ENCODE data around the gene CFAP20DC. TPM values are rescaled to one million over a fixed set of nuclear protein-coding genes. Genes with fewer than 3 reads are reported as not detected.

Gene CFAP20DC
- polyA plus RNA-seq, 2 of the 4 experiments (the other 2 are of a cell fraction): 2.5 to 6.0 TPM

- no peak for FAIRE-seq
- DNase-seq (ENCODE audit: low read depth in 1 of 2, low spot score in 1 of 2): no peak
- Histone ChIP-seq H3K4me2 (no peak overlapping the region), H3K4me3 (no peak overlapping the region), H3K9me3 (no peaks in the 10 kb centered on the region), H3K27ac (no peak overlapping the region), H3K4me1 (no peaks in the 10 kb centered on the region)
- POLR2A ChIA-PET: no interaction called here
- ATAC-seq: no peak
- 5% methylated on average over 2 of the region's 2 CpGs for WGBS (ENCODE audit: missing lambda C conversion rate)
- TF ChIP-seq ZC3H11A (IDR thresholded peaks at IDR 0.05) (no peak), SMC3 (IDR thresholded peaks at IDR 0.05) (no peak), PHF8 (IDR thresholded peaks at IDR 0.05; ENCODE audit: borderline replicate concordance, low read depth) (no peak), HEYL (CRISPR knock-in tag; IDR thresholded peaks at IDR 0.05) (no peak), EHMT2 (IDR thresholded peaks at IDR 0.05; ENCODE audit: low read depth) (no peak), HDAC2 (IDR thresholded peaks at IDR 0.05) (no peak), HOXB13 (CRISPR knock-in tag; IDR thresholded peaks at IDR 0.05; ENCODE audit: low read depth) (no peak), FOSB (CRISPR knock-in tag; IDR thresholded peaks at IDR 0.05) (no peak), EHF (CRISPR knock-in tag; IDR thresholded peaks at IDR 0.05) (no peak), CHD4 (IDR thresholded peaks at IDR 0.05; ENCODE audit: borderline replicate concordance) (no peak), KDM5A (IDR thresholded peaks at IDR 0.05) (no peak), MAFK (IDR thresholded peaks at IDR 0.05; ENCODE audit: partially characterized antibody) (no peak), BHLHE40 (IDR thresholded peaks at IDR 0.05; ENCODE audit: low read depth, low read length) (no peak), FOXS1 (CRISPR knock-in tag; IDR thresholded peaks at IDR 0.05) (no peak), SREBF2 (IDR thresholded peaks at IDR 0.05) (no peak)
- CTCF ChIA-PET: no interaction called here
Observed at GRCh38 chr3:58798312-58798711, 251.5 kb downstream of the CFAP20DC start.

- TF ChIP-seq USF2 (IDR thresholded peaks at IDR 0.05): no peak
- no peak for TF ChIP-seq POLR2A (IDR thresholded peaks at IDR 0.05; ENCODE audit: low read length)
- TF ChIP-seq HDAC2 (IDR thresholded peaks at IDR 0.05): no peak
- no peak for TF ChIP-seq MAX (IDR thresholded peaks at IDR 0.05)
- Histone ChIP-seq H3K4me2 (no peak overlapping the region), H3K4me3 (no peak overlapping the region), H3K9me3 (no peaks in the 10 kb centered on the region), H3K27ac (no peak overlapping the region), H3K4me1 (no peaks in the 10 kb centered on the region)
- ChIA-PET POLR2A (no interaction called here), CTCF (interaction anchor here (1.0 kb wide), 1 partner anchor 18 kb away, joined by 3 read pairs; no protein-coding TSS in a partner anchor)
- DNase-seq (ENCODE audit: low read depth in 1 of 2, low spot score in 1 of 2): no peak
- WGBS (ENCODE audit: missing lambda C conversion rate): 68% methylated on average over 4 of the region's 4 CpGs
- ATAC-seq: no peak
- no peak for FAIRE-seq
Observed at GRCh38 chr3:58794750-58795149, 255.1 kb downstream of the CFAP20DC start.

- no peak for TF ChIP-seq CTCF (IDR thresholded peaks at IDR 0.05)
- 82% methylated on average over 3 of the region's 3 CpGs for WGBS (ENCODE audit: missing lambda C conversion rate)
- CTCF ChIA-PET: no interaction called here
Observed at GRCh38 chr3:58793938-58794337, 255.9 kb downstream of the CFAP20DC start.

GRCh38 chr3:58792921-58793451 lies 256.8 kb downstream of the CFAP20DC start:
- Histone ChIP-seq H3K4me3 (no peak overlapping the region), H3K4me1 (no peaks in the 10 kb centered on the region), H3K4me2 (no peak overlapping the region), H3K27ac (no peak overlapping the region), H3K9me3 (no peaks in the 10 kb centered on the region)
- TF ChIP-seq USF2 (IDR thresholded peaks at IDR 0.05) (no peak), ATOH8 (CRISPR knock-in tag; IDR thresholded peaks at IDR 0.05; ENCODE audit: low read depth) (no peak), POLR2A (IDR thresholded peaks at IDR 0.05; ENCODE audit: low read length) (no peak), TP53 (CRISPR knock-in tag; IDR thresholded peaks at IDR 0.05) (no peak)
- DNase-seq (ENCODE audit: low read depth in 1 of 2, low spot score in 1 of 2) (no peak), FAIRE-seq (no peak), ATAC-seq (no peak)
- CTCF ChIA-PET: no interaction called here
- WGBS (ENCODE audit: missing lambda C conversion rate): 77% methylated on average over 2 of the region's 2 CpGs
- POLR2A ChIA-PET: no interaction called here

More at GRCh38 chr3:58793938-58794337, 255.9 kb downstream of the CFAP20DC start:
- no peaks in the 10 kb centered on the region for H3K9me3 ChIP-seq
- POLR2A ChIA-PET: no interaction called here
- DNase-seq (ENCODE audit: low read depth in 1 of 2, low spot score in 1 of 2) (no peak), ATAC-seq (no peak), FAIRE-seq (no peak)
- H3K4me2 ChIP-seq: no peak overlapping the region
- no peaks in the 10 kb centered on the region for H3K4me1 ChIP-seq
- H3K4me3 ChIP-seq: no peak overlapping the region
- no peak overlapping the region for H3K27ac ChIP-seq

Data from A549 (cell line).